Esophagus muscularis mucosa (tissue), 4 donors: ENCODE results near the gene DPEP2.

ENCODE experiments used
- EP300 ChIP-seq: sonication (generic); formaldehyde crosslinking; IDR thresholded peaks from one replicate; pipeline ENCODE4 v1.6.1; 2017; ENCODE audit warnings: antibody characterized with exemption
- POLR2A ChIP-seq: fragments of 450-650 bp; IDR thresholded peaks from one replicate; pipeline ENCODE4 v1.6.1; 2017; ENCODE audit warnings: antibody characterized with exemption, moderate library complexity, mild to moderate bottlenecking, low read depth
- TF ChIP-seq, protein P1 (sequence below), 3 experiments: fragments of 200-600 bp in 2 of 3; fragments of 450-650 bp in 1 of 3; sonication (generic) in 2 of 3; IDR thresholded peaks; one replicate each; pipeline ENCODE4 v1.5.1; 2017 to 2019; ENCODE audit warnings: antibody characterized with exemption in 3 of 3, mild to moderate bottlenecking in 2 of 3, moderate library complexity in 1 of 3

DNA sequence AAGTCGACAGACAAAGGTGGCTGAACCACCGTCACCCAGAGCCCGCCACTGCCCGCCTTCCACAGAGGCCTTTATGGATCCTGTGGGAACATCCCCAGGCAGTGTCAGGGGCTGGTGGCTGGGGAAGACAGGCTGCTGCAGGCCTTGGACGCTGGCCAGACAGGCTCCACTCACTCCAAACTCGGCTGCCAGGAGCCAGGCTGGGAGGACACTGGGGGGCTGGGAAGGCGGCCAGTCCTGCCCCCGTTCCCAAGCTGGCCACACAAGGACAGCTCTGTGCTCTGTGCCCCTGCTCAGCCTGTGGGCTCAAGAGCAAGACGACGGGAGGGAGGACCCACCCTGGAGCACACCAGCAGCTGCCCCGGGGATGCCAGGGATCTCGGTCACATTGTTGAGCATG is 47.8 kb downstream of the DPEP2 start:
- TF ChIP-seq, protein P1, sequence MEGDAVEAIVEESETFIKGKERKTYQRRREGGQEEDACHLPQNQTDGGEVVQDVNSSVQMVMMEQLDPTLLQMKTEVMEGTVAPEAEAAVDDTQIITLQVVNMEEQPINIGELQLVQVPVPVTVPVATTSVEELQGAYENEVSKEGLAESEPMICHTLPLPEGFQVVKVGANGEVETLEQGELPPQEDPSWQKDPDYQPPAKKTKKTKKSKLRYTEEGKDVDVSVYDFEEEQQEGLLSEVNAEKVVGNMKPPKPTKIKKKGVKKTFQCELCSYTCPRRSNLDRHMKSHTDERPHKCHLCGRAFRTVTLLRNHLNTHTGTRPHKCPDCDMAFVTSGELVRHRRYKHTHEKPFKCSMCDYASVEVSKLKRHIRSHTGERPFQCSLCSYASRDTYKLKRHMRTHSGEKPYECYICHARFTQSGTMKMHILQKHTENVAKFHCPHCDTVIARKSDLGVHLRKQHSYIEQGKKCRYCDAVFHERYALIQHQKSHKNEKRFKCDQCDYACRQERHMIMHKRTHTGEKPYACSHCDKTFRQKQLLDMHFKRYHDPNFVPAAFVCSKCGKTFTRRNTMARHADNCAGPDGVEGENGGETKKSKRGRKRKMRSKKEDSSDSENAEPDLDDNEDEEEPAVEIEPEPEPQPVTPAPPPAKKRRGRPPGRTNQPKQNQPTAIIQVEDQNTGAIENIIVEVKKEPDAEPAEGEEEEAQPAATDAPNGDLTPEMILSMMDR (IDR thresholded peaks at IDR 0.05): no peak
- TF ChIP-seq EP300: no peak
- TF ChIP-seq POLR2A: no peak
